Astrocyte (in vitro differentiated cells and primary cell): Measurements from ENCODE around the gene ITPR2.

Experiments
- CTCF ChIP-seq: IDR thresholded peaks from 2 replicates; pipeline ENCODE4 v1.5.1; 2011; ENCODE audit warnings: low read depth, mild to moderate bottlenecking, inconsistent platforms, low read length, moderate library complexity; ENCODE audit not compliant: insufficient read depth
- EZH2 ChIP-seq: IDR thresholded peaks from 2 replicates; pipeline ENCODE4 v1.6.1; 2012; ENCODE audit warnings: mild to moderate bottlenecking, low read length, inconsistent platforms; ENCODE audit not compliant: insufficient read depth

DNA sequence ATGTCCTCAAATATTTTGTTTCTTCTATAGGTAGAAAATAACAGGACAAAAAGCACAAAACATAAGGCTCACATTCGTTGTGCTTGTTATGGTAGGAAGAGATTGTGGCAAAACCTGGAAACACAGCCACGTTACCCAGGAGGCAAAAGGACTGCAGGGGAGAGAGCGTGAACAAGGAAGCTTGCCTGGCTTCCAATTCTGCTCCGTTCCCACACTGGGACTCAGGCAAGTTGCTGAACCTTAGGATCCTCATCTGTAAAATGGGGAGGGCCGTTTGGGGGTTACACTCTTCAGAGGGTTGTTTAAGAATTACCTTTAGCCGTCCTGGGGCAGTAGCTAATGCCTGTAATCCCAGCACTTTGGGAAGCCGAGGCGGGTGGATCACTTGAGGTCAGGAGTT, 432.4 kb downstream of the ITPR2 start:
- TF ChIP-seq CTCF, result no peak
- TF ChIP-seq EZH2, result no peak
